Pancreas (tissue), 10 donors: ENCODE data around the gene EBF3. TPM values are rescaled to one million over a fixed set of nuclear protein-coding genes. Genes with fewer than 3 reads are reported as not detected.

Experiments used
- ATAC-seq, 4 donors: fragments of 200-7000 bp; cut with Tn5 transposase; one replicate each; pipeline versions ENCODE4 v1.8.0 to v1.9.1; 2020; ENCODE audit warnings: mild to moderate bottlenecking in 4 of 4, moderate library complexity in 4 of 4
- DNase-seq, 6 donors: peaks; one replicate each; pipeline ENCODE4 v3.0.0-alpha.2; 2020
- FAIRE-seq: peaks from 2 replicates; lab custom pipeline; 2012; peaks lifted over from hg19 to GRCh38; lab: Jason Lieb, UNC
- H3K27ac ChIP-seq, 4 donors: fragments of 200-600 bp; sonication (generic); 1 replicate in 3 of 4; 2 replicates in 1 of 4; pipeline versions ENCODE4 v1.5.0 to v1.8.0; 2020
- H3K27me3 ChIP-seq, 4 donors: fragments of 200-600 bp; one replicate each; pipeline ENCODE4 v1.8.0; 2021
- H3K36me3 ChIP-seq, 3 donors: fragments of 200-600 bp; sonication (generic) in 1 of 3; one replicate each; pipeline versions ENCODE4 v1.5.0 to v1.8.0; 2020 to 2021
- H3K4me1 ChIP-seq, 3 donors: fragments of 200-600 bp; one replicate each; pipeline ENCODE4 v1.8.0; 2021
- H3K4me3 ChIP-seq, 4 donors: fragments of 200-600 bp; sonication (generic) in 2 of 4; one replicate each; pipeline versions ENCODE4 v1.5.0 to v1.8.0; 2020 to 2021
- H3K9me3 ChIP-seq, 4 donors: fragments of 200-600 bp; one replicate each; pipeline ENCODE4 v1.8.0; 2021
- WGBS, 2 donors: extraction: QIAGEN DNeasy Blood & Tissue Kit; methylation state at CpG; one replicate each; pipeline ENCODE4 v1.1.7; 2013; 5-methylcytosine and 5-hydroxymethylcytosine counted together
- intact Hi-C, 3 donors: fragments of 100-400 bp; cut with DNase I; formaldehyde crosslinking; loops; one replicate each; pipeline versions ENCODE4 v1.11.1 to v1.14.2; 2022
- polyA plus RNA-seq, 2 donors: library from polyadenylated mRNA; stranded (reverse); fragments of 200-250 nt; gene quantifications; one replicate each; pipeline ENCODE4 v1.2.3, GENCODE V29; 2013
- total RNA-seq, 6 donors: library from RNA; stranded (reverse); fragmentation: NEBNext Ultra II Directional in 4 of 6; extraction: Animal tissue kit (Norgen Biotek cat#: 25700) in 4 of 6; gene quantifications; one replicate each; pipeline versions ENCODE4 v1.2.1 to v1.2.4, GENCODE V29; 2021 to 2023
- TF ChIP-seq, protein P1 (sequence below), 4 donors: fragments of 200-600 bp; sonication (generic) in 3 of 4; IDR thresholded peaks; one replicate each; pipeline versions ENCODE4 v1.5.0 to v1.8.0; 2021; ENCODE audit warnings: antibody characterized with exemption in 4 of 4
- donor health status: healthy with polysubstance abuse.
- donor health status: DM: no; HTN: no; CAD: no; lungs with moderate emphysema.
- donor health status: DM: no; HTN: no; CAD: no.
- donor health status: control.
- donor health status: control.
- donor health status: Bipolar disorder and iron deficiency.
- donor health status: DM: yes; HTN: yes; CAD: no.
- donor health status: DM: no; HTN: no; CAD: no.
- donor health status: DM: no; HTN: no; CAD: no.
- donor health status: DM: yes; HTN: yes; CAD: no.

EBF3 gene
- total and polyA plus RNA-seq, 8 donors: 0.47 to 1.5 (median 1.1) TPM

GRCh38 chr10:129909080-129909479, 55.0 kb downstream of the EBF3 start:
- TF ChIP-seq, protein P1, sequence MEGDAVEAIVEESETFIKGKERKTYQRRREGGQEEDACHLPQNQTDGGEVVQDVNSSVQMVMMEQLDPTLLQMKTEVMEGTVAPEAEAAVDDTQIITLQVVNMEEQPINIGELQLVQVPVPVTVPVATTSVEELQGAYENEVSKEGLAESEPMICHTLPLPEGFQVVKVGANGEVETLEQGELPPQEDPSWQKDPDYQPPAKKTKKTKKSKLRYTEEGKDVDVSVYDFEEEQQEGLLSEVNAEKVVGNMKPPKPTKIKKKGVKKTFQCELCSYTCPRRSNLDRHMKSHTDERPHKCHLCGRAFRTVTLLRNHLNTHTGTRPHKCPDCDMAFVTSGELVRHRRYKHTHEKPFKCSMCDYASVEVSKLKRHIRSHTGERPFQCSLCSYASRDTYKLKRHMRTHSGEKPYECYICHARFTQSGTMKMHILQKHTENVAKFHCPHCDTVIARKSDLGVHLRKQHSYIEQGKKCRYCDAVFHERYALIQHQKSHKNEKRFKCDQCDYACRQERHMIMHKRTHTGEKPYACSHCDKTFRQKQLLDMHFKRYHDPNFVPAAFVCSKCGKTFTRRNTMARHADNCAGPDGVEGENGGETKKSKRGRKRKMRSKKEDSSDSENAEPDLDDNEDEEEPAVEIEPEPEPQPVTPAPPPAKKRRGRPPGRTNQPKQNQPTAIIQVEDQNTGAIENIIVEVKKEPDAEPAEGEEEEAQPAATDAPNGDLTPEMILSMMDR (IDR thresholded peaks at IDR 0.05): no peak
- H3K36me3 ChIP-seq: no peaks in the 10 kb centered on the region
- no peak overlapping the region for H3K27ac ChIP-seq
- FAIRE-seq (no peak), ATAC-seq (no peak), DNase-seq (no peak)
- H3K9me3 ChIP-seq: no peaks in the 10 kb centered on the region
- H3K4me1 ChIP-seq: no peaks in the 10 kb centered on the region
- WGBS, 2 donors: 55 to 67% methylated on average over 3 of the region's 3 CpGs
- no peak overlapping the region for H3K4me3 ChIP-seq
- intact Hi-C loops: no loop called here
- peaks cover 0 to 13% (median 2%) of the 10 kb centered on the region in 4 donors for H3K27me3 ChIP-seq

- no peaks in the 10 kb centered on the region for H3K9me3 ChIP-seq
- no peak overlapping the region for H3K4me3 ChIP-seq
- FAIRE-seq (no peak), ATAC-seq (no peak), DNase-seq (no peak)
- no peaks in the 10 kb centered on the region for H3K4me1 ChIP-seq
- TF ChIP-seq, protein P1 (IDR thresholded peaks at IDR 0.05): no peak
- no peak overlapping the region for H3K27ac ChIP-seq
- 66 to 73% methylated on average over 15 of the region's 15 CpGs for WGBS, 2 donors
- intact Hi-C loops: no loop called here
- H3K36me3 ChIP-seq: no peaks in the 10 kb centered on the region
- H3K27me3 ChIP-seq: peaks cover 0 to 13% (median 2%) of the 10 kb centered on the region in 4 donors
Observed at GRCh38 chr10:129908406-129908805, 55.7 kb downstream of the EBF3 start.

DNA sequence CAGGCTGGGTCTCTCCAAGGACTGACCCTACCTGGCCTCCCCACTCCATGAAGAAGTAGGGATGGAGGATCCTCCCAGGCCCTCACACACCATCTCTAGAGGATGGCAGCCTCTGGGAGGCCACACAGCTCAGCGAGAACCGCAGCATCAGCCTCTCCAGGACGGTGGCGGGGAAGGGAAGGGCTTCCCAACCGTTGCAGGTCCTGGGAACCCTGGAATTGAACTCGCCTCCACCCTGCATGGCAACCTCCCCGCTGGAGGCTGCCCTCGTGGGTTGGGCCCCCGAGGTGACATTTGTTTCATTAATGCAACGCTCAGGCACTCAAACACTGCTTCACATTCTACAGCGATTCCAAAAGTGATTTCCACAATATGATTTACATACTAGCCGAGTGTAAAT, 58.5 kb downstream of the EBF3 start:
- 59 to 72% methylated on average over 12 of the region's 12 CpGs for WGBS, 2 donors
- peaks cover 0 to 19% (median 2%) of the 10 kb centered on the region in 4 donors for H3K27me3 ChIP-seq
- FAIRE-seq: no peak
- intact Hi-C loops: no loop called here
- no peak overlapping the region for H3K27ac ChIP-seq
- H3K4me3 ChIP-seq: no peak overlapping the region
- no peaks in the 10 kb centered on the region for H3K4me1 ChIP-seq
- no peaks in the 10 kb centered on the region for H3K9me3 ChIP-seq
- TF ChIP-seq, protein P1 (IDR thresholded peaks at IDR 0.05): no peak
- no peak for DNase-seq
- H3K36me3 ChIP-seq: no peaks in the 10 kb centered on the region
- ATAC-seq: no peak

GRCh38 chr10:129904323-129904722, 59.8 kb downstream of the EBF3 start:
- ATAC-seq (no peak), DNase-seq (no peak), FAIRE-seq (no peak)
- Histone ChIP-seq H3K27me3 (peaks cover 0 to 13% (median 2%) of the 10 kb centered on the region in 4 donors), H3K4me3 (no peak overlapping the region), H3K9me3 (no peaks in the 10 kb centered on the region), H3K36me3 (no peaks in the 10 kb centered on the region), H3K4me1 (no peaks in the 10 kb centered on the region), H3K27ac (no peak overlapping the region)
- intact Hi-C loops: no loop called here
- TF ChIP-seq, protein P1 (IDR thresholded peaks at IDR 0.05): no peak
- 36 to 56% methylated on average over 2 of the region's 2 CpGs for WGBS, 2 donors

GRCh38 chr10:129901389-129902006, 62.6 kb downstream of the EBF3 start:
- Histone ChIP-seq H3K36me3 (no peaks in the 10 kb centered on the region), H3K9me3 (no peaks in the 10 kb centered on the region), H3K27me3 (peaks cover 0 to 23% (median under 1%) of the 10 kb centered on the region in 4 donors), H3K4me1 (no peaks in the 10 kb centered on the region), H3K27ac (no peak overlapping the region), H3K4me3 (no peak overlapping the region)
- intact Hi-C loops: no loop called here
- TF ChIP-seq, protein P1 (IDR thresholded peaks at IDR 0.05): no peak
- no peak for DNase-seq
- WGBS, 2 donors: 30 to 34% methylated on average over 15 of the region's 15 CpGs
- no peak for FAIRE-seq
- no peak for ATAC-seq
